H1 (cell line): ENCODE data around the gene NPS. TPM values are rescaled to one million over a fixed set of nuclear protein-coding genes. Genes with fewer than 3 reads are reported as not detected.

ENCODE experiments used
- CTCF ChIA-PET: fragments of 300-600 bp; sonication (Branson Sonifier 250); formaldehyde crosslinking; loops from one replicate; lab custom pipeline; 2021; ENCODE audit not compliant: partially characterized antibody; lab: Charles Lee
- POLR2A ChIA-PET: fragments of 300-600 bp; sonication (Branson Sonifier 250); formaldehyde crosslinking; loops from one replicate; lab custom pipeline; 2021; ENCODE audit warnings: inconsistent platforms; ENCODE audit not compliant: partially characterized antibody; lab: Charles Lee
- DNase-seq, 2 experiments: peaks; one replicate each; pipeline versions ENCODE4 v3.0.0 to v3.0.0-alpha.2; 2010 to 2022; ENCODE audit warnings: low spot score in 2 of 2, low read depth in 1 of 2, mixed read lengths in 1 of 2
- FAIRE-seq: peaks from 2 replicates; lab custom pipeline; 2011; peaks lifted over from hg19 to GRCh38; lab: Jason Lieb, UNC
- H2AFZ ChIP-seq: 2 replicates; pipeline ENCODE4 v1.8.1; 2012; ENCODE audit warnings: low read length, inconsistent platforms
- H2AK5ac ChIP-seq: 2 replicates; pipeline ENCODE4 v1.6.1; 2013; ENCODE audit warnings: low read depth, low read length
- H2BK120ac ChIP-seq: replicated peaks from 2 replicates; pipeline ENCODE3; 2013; ENCODE audit warnings: low read depth, low read length, inconsistent platforms
- H2BK12ac ChIP-seq: 2 replicates; pipeline ENCODE4 v1.6.1; 2013; ENCODE audit warnings: low read depth, low read length
- H2BK15ac ChIP-seq: 2 replicates; pipeline ENCODE4 v1.6.1; 2013; ENCODE audit warnings: low read length
- H2BK20ac ChIP-seq: 2 replicates; pipeline ENCODE4 v1.6.1; 2013; ENCODE audit warnings: low read length
- H2BK5ac ChIP-seq: 2 replicates; pipeline ENCODE4 v1.6.1; 2013; ENCODE audit warnings: low read depth, low read length
- H3K14ac ChIP-seq: 2 replicates; pipeline ENCODE4 v1.6.1; 2013; ENCODE audit warnings: inconsistent platforms; ENCODE audit not compliant: insufficient read length
- H3K18ac ChIP-seq: 2 replicates; pipeline ENCODE4 v1.6.1; 2013; ENCODE audit warnings: low read length; ENCODE audit errors: extremely low read depth
- H3K23ac ChIP-seq: 2 replicates; pipeline ENCODE4 v1.6.1; 2013; ENCODE audit warnings: inconsistent platforms; ENCODE audit not compliant: insufficient read length
- H3K23me2 ChIP-seq: 2 replicates; pipeline ENCODE4 v1.6.1; 2013; ENCODE audit warnings: low read depth, low read length
- H3K27ac ChIP-seq: 2 replicates; pipeline ENCODE4 v1.6.1; 2011; ENCODE audit warnings: low read depth, low read length, inconsistent platforms
- H3K27me3 ChIP-seq, 4 experiments: replicated peaks in 1 of 4; 1 replicate in 1 of 4; 2 replicates in 3 of 4; pipeline versions ENCODE4 v1.6.1 to v1.8.1; 2011 to 2013; ENCODE audit warnings: low read length in 3 of 4, mild to moderate bottlenecking in 3 of 4, inconsistent platforms in 2 of 4, mixed read lengths in 2 of 4, moderate library complexity in 1 of 4; ENCODE audit not compliant: control insufficient read depth in 3 of 4, insufficient read depth in 3 of 4; ENCODE audit errors: extremely low read depth in 1 of 4
- H3K36me3 ChIP-seq, 4 experiments: 2 replicates each; pipeline versions ENCODE4 v1.6.1 to v1.8.1; 2011 to 2013; ENCODE audit warnings: mild to moderate bottlenecking in 4 of 4, low read length in 3 of 4, moderate library complexity in 2 of 4, control low read depth in 1 of 4, inconsistent platforms in 1 of 4; ENCODE audit not compliant: insufficient read depth in 4 of 4, control insufficient read depth in 2 of 4
- H3K4ac ChIP-seq: replicated peaks from 2 replicates; pipeline ENCODE3; 2013; ENCODE audit warnings: low read length, low read depth, mixed read lengths, inconsistent platforms; ENCODE audit not compliant: insufficient read length
- H3K4me1 ChIP-seq, 4 experiments: replicated peaks in 1 of 4; 1 replicate in 1 of 4; 2 replicates in 3 of 4; pipeline versions ENCODE4 v1.6.1 to v1.8.1; 2011 to 2013; ENCODE audit warnings: low read length in 3 of 4, inconsistent platforms in 2 of 4, mixed read lengths in 1 of 4; ENCODE audit not compliant: insufficient read depth in 4 of 4, control insufficient read depth in 3 of 4
- H3K4me2 ChIP-seq, 2 experiments: 2 replicates each; pipeline versions ENCODE4 v1.6.1 to v1.8.1; 2011 to 2013; ENCODE audit warnings: low read depth in 2 of 2, low read length in 2 of 2, control low read depth in 1 of 2, inconsistent platforms in 1 of 2, mild to moderate bottlenecking in 1 of 2; ENCODE audit not compliant: insufficient read depth in 1 of 2
- H3K4me3 ChIP-seq, 4 experiments: fragments of 200-600, 300-600 bp in 1 of 4; sonication (generic), shearing (Covaris generic), sonication (Bioruptor Twin) in 1 of 4; 2 replicates each; pipeline versions ENCODE4 v1.5.1 to v1.8.1; 2011 to 2016; ENCODE audit warnings: low read length in 4 of 4, low read depth in 3 of 4, control low read depth in 2 of 4, inconsistent platforms in 2 of 4, mild to moderate bottlenecking in 2 of 4, mixed read lengths in 1 of 4, moderate library complexity in 1 of 4; ENCODE audit not compliant: insufficient read depth in 2 of 4; ENCODE audit errors: extremely low read depth in 1 of 4
- H3K56ac ChIP-seq: replicated peaks from 2 replicates; pipeline ENCODE3; 2013; ENCODE audit warnings: low read depth, mild to moderate bottlenecking, mixed read lengths, low read length, inconsistent platforms; ENCODE audit not compliant: insufficient read length
- H3K79me1 ChIP-seq: 2 replicates; pipeline ENCODE4 v1.6.1; 2013; ENCODE audit warnings: low read depth, low read length, control low read depth
- H3K79me2 ChIP-seq, 2 experiments: 2 replicates each; pipeline versions ENCODE4 v1.6.1 to v1.8.1; 2012 to 2013; ENCODE audit warnings: low read length in 2 of 2, mild to moderate bottlenecking in 2 of 2, inconsistent platforms in 1 of 2; ENCODE audit not compliant: insufficient read depth in 2 of 2, control insufficient read depth in 1 of 2
- H3K9ac ChIP-seq, 4 experiments: replicated peaks in 1 of 4; 1 replicate in 1 of 4; 2 replicates in 3 of 4; pipeline versions ENCODE4 v1.6.1 to v1.8.1; 2011 to 2013; ENCODE audit warnings: low read depth in 3 of 4, low read length in 3 of 4, control low read depth in 2 of 4, mild to moderate bottlenecking in 2 of 4, moderate library complexity in 2 of 4, inconsistent platforms in 1 of 4; ENCODE audit errors: extremely low read depth in 1 of 4
- H3K9me3 ChIP-seq, 2 experiments: 2 replicates each; pipeline versions ENCODE4 v1.6.1 to v1.8.1; 2012 to 2013; ENCODE audit warnings: mild to moderate bottlenecking in 2 of 2, moderate library complexity in 2 of 2, control low read depth in 1 of 2, inconsistent platforms in 1 of 2, low read depth in 1 of 2, low read length in 1 of 2, mixed read lengths in 1 of 2; ENCODE audit not compliant: insufficient read depth in 2 of 2
- H4K20me1 ChIP-seq, 2 experiments: replicated peaks in 1 of 2; 2 replicates each; pipeline versions ENCODE3 to v1.8.1; 2011 to 2013; ENCODE audit warnings: inconsistent platforms in 2 of 2, low read length in 2 of 2, mild to moderate bottlenecking in 1 of 2; ENCODE audit not compliant: insufficient read depth in 2 of 2, control insufficient read depth in 1 of 2
- H4K5ac ChIP-seq: 2 replicates; pipeline ENCODE4 v1.6.1; 2013; ENCODE audit warnings: low read length, low read depth, mixed read lengths, inconsistent platforms; ENCODE audit not compliant: insufficient read length
- H4K8ac ChIP-seq: 2 replicates; pipeline ENCODE4 v1.8.0; 2013; ENCODE audit warnings: mild to moderate bottlenecking, moderate library complexity, low read length, inconsistent platforms; ENCODE audit not compliant: insufficient read depth; ENCODE audit errors: extremely low read depth
- H4K91ac ChIP-seq: replicated peaks from 2 replicates; pipeline ENCODE3; 2013; ENCODE audit warnings: low read length, mixed read lengths, inconsistent platforms; ENCODE audit not compliant: insufficient read length
- CEBPB ChIP-seq: IDR thresholded peaks from 2 replicates; pipeline ENCODE4 v1.6.1; 2012; ENCODE audit warnings: low read depth, low read length
- CREB1 ChIP-seq: IDR thresholded peaks from 2 replicates; pipeline ENCODE4 v1.6.1; 2012; ENCODE audit warnings: inconsistent platforms
- CTBP2 ChIP-seq: IDR thresholded peaks from 2 replicates; pipeline ENCODE4 v1.7.0; 2011; ENCODE audit warnings: borderline replicate concordance, mild to moderate bottlenecking, moderate library complexity, mixed read lengths, low read length; ENCODE audit not compliant: insufficient read depth, insufficient read length
- EZH2 ChIP-seq: fragments of 200-600 bp; sonication (generic); IDR thresholded peaks from 2 replicates; pipeline ENCODE4 v1.7.1; 2012; ENCODE audit warnings: low read depth, mild to moderate bottlenecking, moderate library complexity, low read length, inconsistent platforms; ENCODE audit not compliant: severe bottlenecking
- GABPA ChIP-seq: IDR thresholded peaks from 2 replicates; pipeline ENCODE4 v1.6.1; 2011; ENCODE audit warnings: mild to moderate bottlenecking, low read length, moderate library complexity, borderline replicate concordance; ENCODE audit not compliant: insufficient read depth
- JUN ChIP-seq: IDR thresholded peaks from 2 replicates; pipeline ENCODE4 v1.6.1; 2011; ENCODE audit warnings: low read depth, mild to moderate bottlenecking, improper control_type of control experiment, low read length
- POLR2A ChIP-seq, 2 experiments: IDR thresholded peaks; 1 replicate in 1 of 2; 2 replicates in 1 of 2; pipeline ENCODE4 v1.6.1; 2011; ENCODE audit warnings: low read depth in 2 of 2, low read length in 2 of 2, mild to moderate bottlenecking in 2 of 2; ENCODE audit errors: control extremely low read depth in 1 of 2
- POU5F1 ChIP-seq: IDR thresholded peaks from 2 replicates; pipeline ENCODE4 v1.6.1; 2011; ENCODE audit warnings: low read depth, mild to moderate bottlenecking, low read length, moderate library complexity
- RAD21 ChIP-seq, 2 experiments: IDR thresholded peaks in 1 of 2; conservative IDR thresholded peaks in 1 of 2; 2 replicates each; pipeline ENCODE4 v1.6.1; 2011; ENCODE audit warnings: low read depth in 2 of 2, low read length in 2 of 2, improper control_type of control experiment in 1 of 2, inconsistent platforms in 1 of 2, mild to moderate bottlenecking in 1 of 2, moderate library complexity in 1 of 2
- RFX5 ChIP-seq: IDR thresholded peaks from 2 replicates; pipeline ENCODE4 v1.6.1; 2011; ENCODE audit warnings: low read depth, low read length, improper control_type of control experiment, borderline replicate concordance
- SP4 ChIP-seq: IDR thresholded peaks from 2 replicates; pipeline ENCODE4 v1.6.1; 2012; ENCODE audit warnings: low read length, inconsistent platforms
- TAF7 ChIP-seq: optimal IDR thresholded peaks from 2 replicates; pipeline ENCODE3; 2011; ENCODE audit warnings: low read depth, mild to moderate bottlenecking, inconsistent platforms, low read length, moderate library complexity, borderline replicate concordance
- TBP ChIP-seq: IDR thresholded peaks from 2 replicates; pipeline ENCODE4 v1.6.1; 2011; ENCODE audit warnings: low read depth, low read length, improper control_type of control experiment
- WGBS, 2 experiments: shearing (Covaris generic) in 1 of 2; methylation state at CpG; one replicate each; pipeline versions ENCODE4 v1.1.6 to v1.1.7; 2013 to 2015; ENCODE audit warnings: low lambda C conversion rate in 2 of 2, mixed read lengths in 2 of 2, inconsistent platforms in 1 of 2, low coverage in 1 of 2, missing lambda C conversion rate in 1 of 2; ENCODE audit not compliant: insufficient replicate concordance in 2 of 2, insufficient coverage in 1 of 2, insufficient read length in 1 of 2; ENCODE audit errors: extremely low coverage in 1 of 2, missing lambda C conversion rate in 1 of 2; 5-methylcytosine and 5-hydroxymethylcytosine counted together
- polyA plus RNA-seq, 7 experiments: library from polyadenylated mRNA; depleted of rRNA in 3 of 7; stranded (reverse) in 5 of 7; unstranded in 2 of 7; fragments of >200 nt in 5 of 7; fragments of 200-250 nt in 2 of 7; gene quantifications; 1 replicate in 5 of 7; 2 replicates in 1 of 7; 4 replicates in 1 of 7; pipeline versions ENCODE4 v1.2.1 to v1.2.3, GENCODE V29; 2011 to 2013; ENCODE audit warnings: missing spikeins in 2 of 7, mixed read lengths in 2 of 7
- total RNA-seq: library from RNA; stranded (reverse); fragmentation: NEBNext Ultra II Directional; extraction: Animal tissue kit (Norgen Biotek cat#: 25700); gene quantifications from 2 replicates; pipeline ENCODE4 v1.2.1, GENCODE V29; 2021

NPS gene
- total and polyA plus RNA-seq, 2 of the 8 experiments (the other 6 are each of a cell fraction or from before 2014, with no cell fraction given) = not detected

DNA sequence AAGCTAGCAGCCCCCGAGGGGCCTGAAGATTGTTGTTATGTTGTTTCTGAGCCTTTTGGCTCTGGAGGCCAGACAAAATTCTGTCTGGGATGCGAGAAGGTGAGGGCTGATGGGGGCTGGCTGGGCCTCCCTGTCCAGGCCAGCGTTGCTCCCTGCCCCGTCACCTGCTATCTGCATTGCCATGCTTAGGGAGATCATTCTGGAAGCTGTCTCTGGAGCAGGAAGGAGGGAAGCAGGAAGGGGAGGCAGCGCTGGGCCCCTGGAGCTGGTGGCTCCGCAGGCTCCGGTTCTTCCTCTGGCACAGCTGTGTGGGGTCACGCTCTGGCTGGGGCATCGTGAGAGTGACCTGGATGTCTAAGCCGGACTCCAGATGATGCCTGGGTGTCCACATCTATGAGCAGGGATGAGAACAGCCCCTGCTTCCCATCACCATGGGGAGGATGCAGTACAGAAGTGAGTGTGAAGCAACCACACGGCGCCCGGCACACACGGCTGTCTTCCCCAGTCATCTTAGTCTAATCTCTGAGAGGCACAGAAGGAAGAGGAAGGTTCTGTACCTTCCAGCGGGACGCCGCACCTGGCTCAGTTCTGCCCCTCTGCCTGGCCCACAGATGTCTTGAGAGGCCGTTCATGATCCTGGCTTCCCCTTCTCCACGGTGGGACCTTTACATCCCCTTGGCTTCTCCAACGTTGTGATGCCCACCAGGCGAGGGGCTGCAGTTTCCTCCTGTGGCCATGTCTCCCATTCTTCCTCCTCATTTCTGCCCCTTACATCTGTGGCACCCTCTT lies 11.9 kb upstream of the NPS start:
- no peaks in the 10 kb centered on the region for H3K36me3 ChIP-seq
- H3K79me2 ChIP-seq = no peaks in the 10 kb centered on the region
- WGBS, 2 experiments = 93% methylated on average over 21 of the region's 21 CpGs; no CpG with 5 or more reads in 1 of the 2 experiments
- H4K20me1 ChIP-seq = no peaks in the 10 kb centered on the region
- no peak overlapping the region for H3K18ac ChIP-seq
- no peak overlapping the region for H3K27ac ChIP-seq
- no peak overlapping the region for H3K23ac ChIP-seq
- POLR2A ChIA-PET = no interaction called here
- H3K4me2 ChIP-seq = no peak overlapping the region
- no peaks in the 10 kb centered on the region; a peak in 1 of 4 replicates for H3K9me3 ChIP-seq
- CTCF ChIA-PET = interaction anchor here (0.5 to 0.7 kb wide), 2 partner anchors 302 to 1003 kb away, joined by 3 read pairs; no protein-coding TSS in a partner anchor
- no peak overlapping the region; the same call in 1 of the 2 replicates for H2AFZ ChIP-seq
- H3K23me2 ChIP-seq = no peaks in the 10 kb centered on the region
- H4K8ac ChIP-seq = peak overlapping the region; percentile 16; the same call in 1 of the 2 replicates
- no peaks in the 10 kb centered on the region for H3K4me1 ChIP-seq
- DNase-seq = no peak
- H3K14ac ChIP-seq = no peak overlapping the region
- no peak overlapping the region for H2BK120ac ChIP-seq
- H2BK12ac ChIP-seq = no peak overlapping the region
- no peak overlapping the region for H3K9ac ChIP-seq
- no peak overlapping the region for H4K91ac ChIP-seq
- no peak overlapping the region for H3K4ac ChIP-seq
- no peak overlapping the region for H2BK15ac ChIP-seq
- H3K27me3 ChIP-seq = no peaks in the 10 kb centered on the region
- H3K79me1 ChIP-seq = no peaks in the 10 kb centered on the region
- no peak overlapping the region for H3K4me3 ChIP-seq
- no peak overlapping the region for H4K5ac ChIP-seq
- no peak overlapping the region for H2BK20ac ChIP-seq
- no peak overlapping the region for H3K56ac ChIP-seq
- no peak for FAIRE-seq
- no peak overlapping the region for H2BK5ac ChIP-seq
- no peak overlapping the region for H2AK5ac ChIP-seq
- TF ChIP-seq JUN (no peak), RFX5 (no peak), CREB1 (no peak), SP4 (no peak), POLR2A (IDR thresholded peaks at IDR 0.05; ENCODE audit: control extremely low read depth in 1 of 2, low read depth in 2 of 2, low read length in 2 of 2) (no peak), RAD21 (IDR thresholded peaks at IDR 0.05 in 1 of 2, conservative IDR thresholded peaks at IDR 0.05 in 1 of 2; ENCODE audit: low read depth in 2 of 2, low read length in 2 of 2) (no peak), EZH2 (no peak), POU5F1 (no peak), GABPA (no peak), CTBP2 (no peak), TAF7 (no peak), CEBPB (no peak), TBP (no peak)
